ENCODE data around the gene ADAMTS17. TPM values are rescaled to one million over a fixed set of nuclear protein-coding genes. Genes with fewer than 3 reads are reported as not detected.

The ADAMTS17 gene
- total and polyA plus RNA-seq, 4 experiments from 2014 or later: 2.1 to 6.2 (median 4.8) TPM

DNA sequence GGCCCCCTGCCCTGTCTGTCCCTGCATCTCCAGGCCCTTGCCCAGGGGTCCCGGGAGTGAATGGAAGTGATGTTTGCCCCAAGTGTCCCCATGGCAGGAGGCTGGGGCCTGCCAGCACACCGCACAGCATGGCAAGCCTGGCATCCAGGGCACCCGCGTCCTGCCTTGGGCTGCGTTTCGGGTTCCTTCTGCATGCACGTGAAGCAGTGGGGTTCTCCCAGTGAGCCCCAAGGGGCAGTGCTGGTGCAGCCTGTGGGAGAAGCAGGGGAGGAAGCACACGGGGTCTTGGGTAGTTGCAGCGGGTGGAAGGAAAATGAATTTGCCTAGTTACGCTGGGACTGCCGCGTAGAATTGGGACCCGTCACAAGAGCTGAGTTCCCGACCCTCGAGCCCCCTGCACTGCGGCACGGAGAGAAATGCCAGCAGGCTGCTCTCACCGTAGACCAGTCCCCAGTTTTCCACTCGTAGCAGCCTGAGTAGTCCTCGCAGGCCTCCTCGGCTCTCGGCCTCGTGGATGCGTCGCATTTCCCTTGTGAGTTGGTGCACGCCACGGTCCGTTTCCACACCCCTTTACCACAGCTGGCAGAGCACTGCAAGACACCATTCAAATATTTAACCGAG is 349.1 kb downstream of the ADAMTS17 start:
- CTCF ChIA-PET (ENCODE audit: partially characterized antibody): no interaction called here
- Histone ChIP-seq H3K4me1 (ENCODE audit: insufficient read depth, low read length) (no peaks in the 10 kb centered on the region), H3K27ac (ENCODE audit: low read depth, low read length) (no peak overlapping the region), H3K9me3 (ENCODE audit: control insufficient read depth in 1 of 2, low read length in 2 of 2) (no peaks in the 10 kb centered on the region), H3K36me3 (ENCODE audit: insufficient read depth, low read length) (no peaks in the 10 kb centered on the region), H3K4me3 (ENCODE audit: low read length in 2 of 2) (no peak overlapping the region), H3K27me3 (ENCODE audit: insufficient read depth, low read length) (no peaks in the 10 kb centered on the region)
- no peaks in the 10 kb centered on the region for H3K4me1 Mint-ChIP-seq
- peaks cover 0 to 3% (median 0%) of the 10 kb centered on the region in 8 donors for H3K9me3 Mint-ChIP-seq
- intact Hi-C loops (cut with micrococcal nuclease): no loop called here
- POLR2A ChIA-PET (ENCODE audit: partially characterized antibody): no interaction called here
- no peaks in the 10 kb centered on the region for H3K27me3 Mint-ChIP-seq
- no peak for DNase-seq
- H3K4me3 Mint-ChIP-seq: no peak overlapping the region
- H3K27ac Mint-ChIP-seq: peak overlapping the region in 1 of 7 donors; percentile 51
- H3K36me3 Mint-ChIP-seq: peaks cover 40 to 53% of the 10 kb centered on the region in 2 donors

DNA sequence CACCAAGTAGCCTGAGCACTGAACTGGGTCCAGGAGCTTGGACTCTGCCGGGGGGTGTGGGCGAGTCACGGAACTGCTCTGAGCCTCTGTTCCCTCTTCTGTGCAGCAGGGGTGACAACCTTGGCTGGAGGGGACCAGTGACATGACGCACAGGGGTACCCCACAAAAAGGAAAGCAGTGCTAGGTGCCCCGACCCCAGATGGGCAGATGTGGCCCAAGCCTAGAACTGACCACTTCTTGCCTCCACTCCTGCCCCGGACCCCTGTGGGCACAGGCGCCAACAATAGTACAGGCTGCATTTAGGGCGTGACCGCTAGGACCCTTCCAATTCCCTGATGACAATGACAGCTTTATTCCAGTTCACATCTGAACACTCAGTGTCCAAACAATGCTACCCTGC is 352.7 kb downstream of the ADAMTS17 start:
- ChIA-PET CTCF (ENCODE audit: partially characterized antibody) (no interaction called here), POLR2A (ENCODE audit: partially characterized antibody) (no interaction called here)
- Mint-ChIP-seq H3K4me1 (no peaks in the 10 kb centered on the region), H3K27ac (peak overlapping the region in 1 of 7 donors; percentile 6), H3K9me3 (peaks cover 0 to 3% (median 0%) of the 10 kb centered on the region in 8 donors), H3K36me3 (peaks cover 37 to 49% of the 10 kb centered on the region in 2 donors), H3K27me3 (no peaks in the 10 kb centered on the region), H3K4me3 (no peak overlapping the region)
- Histone ChIP-seq H3K4me3 (ENCODE audit: low read length in 2 of 2) (no peak overlapping the region), H3K9me3 (ENCODE audit: control insufficient read depth in 1 of 2, low read length in 2 of 2) (no peaks in the 10 kb centered on the region), H3K27ac (ENCODE audit: low read depth, low read length) (no peak overlapping the region), H3K27me3 (ENCODE audit: insufficient read depth, low read length) (no peaks in the 10 kb centered on the region), H3K4me1 (ENCODE audit: insufficient read depth, low read length) (no peaks in the 10 kb centered on the region), H3K36me3 (ENCODE audit: insufficient read depth, low read length) (no peaks in the 10 kb centered on the region)
- no peak for DNase-seq
- intact Hi-C loops (cut with micrococcal nuclease): no loop called here

DNA sequence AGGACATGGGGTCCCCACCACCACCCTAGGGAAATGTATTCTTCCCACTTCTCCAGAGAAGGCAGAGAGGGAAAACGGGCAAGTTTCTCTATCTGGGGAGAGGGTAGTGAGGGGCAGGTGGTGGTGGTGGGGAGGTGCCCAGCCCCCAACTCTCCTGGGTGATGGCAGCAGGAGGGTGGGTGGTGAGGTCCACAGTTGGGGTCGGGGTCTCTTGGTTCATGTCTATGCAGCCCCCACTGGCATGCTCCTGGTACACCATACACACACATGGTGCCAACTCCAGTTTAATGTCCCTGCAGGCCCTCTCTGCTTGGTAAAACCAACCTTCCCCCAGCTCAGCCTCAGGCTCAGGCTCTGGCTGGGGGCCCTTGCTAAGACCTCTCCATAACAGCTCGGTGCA is 354.1 kb downstream of the ADAMTS17 start:
- Mint-ChIP-seq H3K4me1 (no peaks in the 10 kb centered on the region), H3K36me3 (peaks cover 28 to 38% of the 10 kb centered on the region in 2 donors), H3K4me3 (no peak overlapping the region), H3K27me3 (no peaks in the 10 kb centered on the region), H3K27ac (no peak overlapping the region), H3K9me3 (peaks cover 0 to 3% (median 0%) of the 10 kb centered on the region in 8 donors)
- intact Hi-C loops (cut with micrococcal nuclease): no loop called here
- Histone ChIP-seq H3K9me3 (ENCODE audit: control insufficient read depth in 1 of 2, low read length in 2 of 2) (no peaks in the 10 kb centered on the region), H3K4me3 (ENCODE audit: low read length in 2 of 2) (no peak overlapping the region), H3K27me3 (ENCODE audit: insufficient read depth, low read length) (no peaks in the 10 kb centered on the region), H3K27ac (ENCODE audit: low read depth, low read length) (no peak overlapping the region), H3K36me3 (ENCODE audit: insufficient read depth, low read length) (no peaks in the 10 kb centered on the region), H3K4me1 (ENCODE audit: insufficient read depth, low read length) (no peaks in the 10 kb centered on the region)
- POLR2A ChIA-PET (ENCODE audit: partially characterized antibody): no interaction called here
- CTCF ChIA-PET (ENCODE audit: partially characterized antibody): no interaction called here
- DNase-seq: no peak

DNA sequence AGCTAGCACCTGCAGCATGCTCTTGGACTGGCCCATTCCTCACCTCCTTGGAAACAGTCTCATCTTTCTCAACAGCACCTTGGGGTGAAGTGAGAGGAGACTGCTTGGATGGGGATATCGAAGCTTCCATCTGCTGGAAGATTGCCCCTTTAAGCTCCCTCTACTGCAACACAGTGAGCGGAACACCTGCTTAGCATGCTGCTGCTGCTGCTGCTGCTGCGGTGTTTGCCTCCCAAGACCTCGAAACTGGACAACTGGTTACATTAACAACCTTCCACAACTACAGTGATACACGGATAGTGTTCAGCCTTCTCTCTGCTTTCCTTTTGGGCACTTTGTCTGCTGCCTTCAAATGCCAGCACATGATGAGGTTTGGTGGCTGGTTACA is 354.7 kb downstream of the ADAMTS17 start:
- no peaks in the 10 kb centered on the region for H3K4me1 ChIP-seq (ENCODE audit: insufficient read depth, low read length)
- Mint-ChIP-seq H3K27ac (no peak overlapping the region), H3K36me3 (peaks cover 24 to 32% of the 10 kb centered on the region in 2 donors), H3K4me1 (no peaks in the 10 kb centered on the region), H3K4me3 (no peak overlapping the region), H3K9me3 (peaks cover 0 to 3% (median 0%) of the 10 kb centered on the region in 8 donors), H3K27me3 (no peaks in the 10 kb centered on the region)
- intact Hi-C loops (cut with micrococcal nuclease): no loop called here
- H3K36me3 ChIP-seq (ENCODE audit: insufficient read depth, low read length): no peaks in the 10 kb centered on the region
- CTCF ChIA-PET (ENCODE audit: partially characterized antibody): no interaction called here
- H3K9me3 ChIP-seq (ENCODE audit: control insufficient read depth in 1 of 2, low read length in 2 of 2): no peaks in the 10 kb centered on the region
- H3K27me3 ChIP-seq (ENCODE audit: insufficient read depth, low read length): no peaks in the 10 kb centered on the region
- no peak for DNase-seq
- H3K27ac ChIP-seq (ENCODE audit: low read depth, low read length): no peak overlapping the region
- H3K4me3 ChIP-seq (ENCODE audit: low read length in 2 of 2): no peak overlapping the region
- POLR2A ChIA-PET (ENCODE audit: partially characterized antibody): no interaction called here

DNA sequence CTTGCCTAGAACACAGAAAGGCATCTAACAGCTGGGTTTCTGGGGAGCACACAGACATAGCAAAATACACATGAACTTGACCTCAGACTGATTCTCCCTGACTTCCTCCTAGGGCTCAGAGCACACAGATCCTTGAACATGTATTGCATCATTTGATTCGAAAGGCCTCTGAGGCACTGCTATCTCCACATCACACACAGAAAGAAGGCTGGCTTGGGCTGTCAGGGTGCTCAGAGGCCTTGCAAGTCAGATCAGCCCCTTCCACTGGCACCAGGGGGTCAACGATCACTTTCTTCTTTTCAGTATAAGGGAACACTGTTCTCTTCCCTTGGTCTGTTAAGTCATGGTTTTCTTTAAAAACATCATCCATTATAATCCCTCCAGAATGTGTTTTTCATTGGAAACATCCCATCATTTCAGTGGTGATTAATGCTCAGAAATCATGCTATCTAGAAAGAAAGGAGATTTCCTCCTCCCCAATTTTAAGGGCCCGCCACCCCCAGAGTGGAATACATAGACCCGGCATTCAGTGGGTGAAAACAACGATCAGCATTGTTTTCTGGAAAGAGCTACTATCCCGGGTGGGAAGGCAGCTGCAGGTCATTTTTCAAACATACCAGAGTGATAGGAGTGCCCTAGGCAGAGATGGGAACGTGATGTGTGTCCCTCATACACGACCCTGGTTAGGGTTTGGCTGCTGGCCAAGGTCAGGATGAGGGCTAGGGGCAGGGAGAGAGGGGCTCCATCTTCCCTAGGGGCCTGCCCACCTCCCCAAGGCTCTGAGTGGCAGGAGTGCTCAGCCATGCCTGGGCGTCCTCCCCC is 355.3 kb downstream of the ADAMTS17 start:
- intact Hi-C loops (cut with micrococcal nuclease): no loop called here

DNA sequence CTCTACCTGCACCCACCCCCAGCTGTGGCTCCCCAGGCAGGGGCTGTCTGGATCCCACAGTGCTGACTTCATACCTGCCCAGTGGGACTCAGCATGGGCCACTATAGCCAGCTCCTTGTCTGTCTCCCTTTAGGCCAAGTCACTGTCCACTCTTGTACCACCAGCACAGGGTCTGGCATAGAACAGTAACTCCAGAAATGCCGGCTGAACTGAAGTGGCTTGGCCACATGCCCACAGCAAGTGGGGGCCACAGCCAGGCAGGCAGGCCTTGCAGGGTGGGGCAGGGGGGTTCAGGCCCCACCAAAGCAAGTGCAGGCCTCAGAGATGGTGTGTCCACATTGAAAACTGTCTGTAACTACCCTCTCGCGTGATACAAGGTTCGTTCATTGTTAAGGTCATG is 355.9 kb downstream of the ADAMTS17 start:
- H3K4me3 ChIP-seq (ENCODE audit: low read length in 2 of 2): no peak overlapping the region
- Mint-ChIP-seq H3K27me3 (no peaks in the 10 kb centered on the region), H3K9me3 (peaks cover 0 to 3% (median 0%) of the 10 kb centered on the region in 8 donors), H3K36me3 (peaks cover 13 to 23% of the 10 kb centered on the region in 2 donors), H3K4me3 (no peak overlapping the region), H3K27ac (no peak overlapping the region), H3K4me1 (no peaks in the 10 kb centered on the region)
- POLR2A ChIA-PET (ENCODE audit: partially characterized antibody): no interaction called here
- CTCF ChIA-PET (ENCODE audit: partially characterized antibody): no interaction called here
- no peaks in the 10 kb centered on the region for H3K27me3 ChIP-seq (ENCODE audit: insufficient read depth, low read length)
- no peak for DNase-seq
- intact Hi-C loops (cut with micrococcal nuclease): no loop called here
- no peaks in the 10 kb centered on the region for H3K36me3 ChIP-seq (ENCODE audit: insufficient read depth, low read length)
- H3K4me1 ChIP-seq (ENCODE audit: insufficient read depth, low read length): no peaks in the 10 kb centered on the region
- no peak overlapping the region for H3K27ac ChIP-seq (ENCODE audit: low read depth, low read length)
- no peaks in the 10 kb centered on the region for H3K9me3 ChIP-seq (ENCODE audit: control insufficient read depth in 1 of 2, low read length in 2 of 2)

More for the DNA sequence above, 355.3 kb downstream of the ADAMTS17 start:
- ChIA-PET POLR2A (ENCODE audit: partially characterized antibody) (no interaction called here), CTCF (ENCODE audit: partially characterized antibody) (no interaction called here)
- Mint-ChIP-seq H3K4me1 (no peaks in the 10 kb centered on the region), H3K36me3 (peaks cover 18 to 26% of the 10 kb centered on the region in 2 donors), H3K27me3 (no peaks in the 10 kb centered on the region), H3K9me3 (peaks cover 0 to 3% (median 0%) of the 10 kb centered on the region in 8 donors), H3K27ac (no peak overlapping the region), H3K4me3 (no peak overlapping the region)
- no peaks in the 10 kb centered on the region for H3K36me3 ChIP-seq (ENCODE audit: insufficient read depth, low read length)
- no peak for DNase-seq
- no peak overlapping the region for H3K27ac ChIP-seq (ENCODE audit: low read depth, low read length)
- H3K9me3 ChIP-seq (ENCODE audit: control insufficient read depth in 1 of 2, low read length in 2 of 2): no peaks in the 10 kb centered on the region
- no peaks in the 10 kb centered on the region for H3K27me3 ChIP-seq (ENCODE audit: insufficient read depth, low read length)
- H3K4me3 ChIP-seq (ENCODE audit: low read length in 2 of 2): no peak overlapping the region
- no peaks in the 10 kb centered on the region for H3K4me1 ChIP-seq (ENCODE audit: insufficient read depth, low read length)

DNA sequence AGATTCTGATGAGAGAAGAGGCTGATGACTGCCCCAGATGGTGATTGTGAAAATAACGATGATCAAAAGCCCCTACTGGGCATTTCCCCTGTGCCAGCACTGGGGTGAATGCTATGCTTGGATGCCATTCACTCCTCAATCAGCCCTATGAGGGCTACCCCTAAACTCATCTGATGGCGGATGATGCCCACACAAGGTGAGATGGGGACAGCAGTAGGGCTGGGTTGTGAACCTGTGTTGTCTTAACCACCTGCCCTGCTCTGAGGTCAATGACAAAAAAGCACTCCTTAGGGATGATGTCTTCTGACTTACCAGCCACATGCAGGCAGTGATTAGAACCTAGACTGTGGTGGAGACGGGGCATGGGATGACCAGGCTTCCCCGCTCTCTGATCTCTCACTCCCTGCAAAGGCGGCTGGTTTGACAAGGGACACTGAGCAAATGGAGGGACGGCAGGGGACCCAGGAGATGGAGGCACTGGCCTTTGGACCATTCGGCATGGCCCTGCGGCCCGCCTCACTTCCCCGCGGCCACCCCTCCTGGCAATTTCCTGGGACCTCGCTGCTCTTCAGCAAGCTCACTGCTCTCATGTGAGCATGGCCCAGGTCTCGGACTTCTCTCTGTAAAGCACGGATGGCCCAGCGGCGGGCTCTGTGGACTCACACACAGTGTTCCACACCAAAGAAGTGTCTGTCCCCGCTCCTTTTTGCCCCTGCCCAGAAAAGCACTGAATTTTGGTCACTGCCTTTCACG is 357.1 kb downstream of the ADAMTS17 start:
- no peak overlapping the region for H3K27ac ChIP-seq (ENCODE audit: low read depth, low read length)
- no peaks in the 10 kb centered on the region for H3K4me1 ChIP-seq (ENCODE audit: insufficient read depth, low read length)
- H3K27me3 ChIP-seq (ENCODE audit: insufficient read depth, low read length): no peaks in the 10 kb centered on the region
- H3K9me3 ChIP-seq (ENCODE audit: control insufficient read depth in 1 of 2, low read length in 2 of 2): no peaks in the 10 kb centered on the region
- peak overlapping the region in 1 of 7 donors; percentile 75 for H3K27ac Mint-ChIP-seq
- ChIA-PET CTCF (ENCODE audit: partially characterized antibody) (no interaction called here), POLR2A (ENCODE audit: partially characterized antibody) (no interaction called here)
- no peaks in the 10 kb centered on the region for H3K27me3 Mint-ChIP-seq
- H3K36me3 Mint-ChIP-seq: peaks cover 10 to 18% of the 10 kb centered on the region in 2 donors
- intact Hi-C loops (cut with micrococcal nuclease): no loop called here
- no peak for DNase-seq
- no peak overlapping the region for H3K4me3 ChIP-seq (ENCODE audit: low read length in 2 of 2)
- H3K4me1 Mint-ChIP-seq: no peaks in the 10 kb centered on the region
- H3K4me3 Mint-ChIP-seq: no peak overlapping the region
- H3K36me3 ChIP-seq (ENCODE audit: insufficient read depth, low read length): no peaks in the 10 kb centered on the region
- H3K9me3 Mint-ChIP-seq: peaks cover 0 to 3% (median 0%) of the 10 kb centered on the region in 8 donors

Data from CD4-positive, alpha-beta memory T cell (primary cell).